Activated naive CD4-positive, alpha-beta T cell (primary cell): Measurements from ENCODE around the gene SDK2.

Experiments used
- DNase-seq, 4 experiments: peaks; one replicate each; lab custom pipeline; 2025; lab: John Stamatoyannopoulos, UW

The SDK2 gene

DNA sequence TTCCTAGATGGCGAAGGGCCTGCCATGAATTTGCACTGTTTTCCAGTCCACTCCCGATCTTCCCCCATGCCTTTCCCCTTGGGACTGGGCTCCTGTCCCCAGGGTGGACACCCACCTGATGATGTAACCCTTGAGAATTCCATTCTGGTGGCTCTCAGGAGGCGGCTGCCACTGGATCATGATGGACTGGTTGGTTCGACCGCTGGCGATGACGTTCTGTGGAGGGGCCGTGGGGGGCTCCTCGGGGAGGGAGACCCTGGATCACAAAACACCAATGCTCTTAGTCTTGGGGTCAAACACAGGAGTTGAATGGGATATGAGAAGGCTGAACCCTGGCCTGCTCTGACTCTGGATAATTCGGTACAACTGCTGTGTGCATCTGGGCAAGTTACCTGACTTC is 225.2 kb downstream of the SDK2 start:
- no peak for DNase-seq

DNA sequence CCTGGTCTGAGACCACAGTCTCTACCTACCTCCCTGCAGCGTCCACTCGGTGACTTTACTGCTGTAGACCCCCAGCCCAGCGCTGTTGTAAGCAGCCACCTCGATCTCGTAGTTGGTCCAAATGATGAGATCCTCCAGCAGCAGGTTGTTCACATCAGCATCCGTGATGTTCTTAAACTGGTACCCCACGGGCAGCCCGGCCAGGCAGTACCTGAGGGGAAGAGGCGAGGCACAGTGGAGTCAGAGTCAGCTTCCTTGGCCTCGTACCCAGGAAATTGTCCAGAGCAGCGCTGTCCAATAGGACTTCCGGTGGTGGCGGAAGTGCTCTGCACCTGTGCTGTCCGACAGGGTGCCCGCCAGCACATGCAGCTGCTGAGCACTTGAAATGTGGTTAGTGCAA is 228.5 kb downstream of the SDK2 start:
- no peak for DNase-seq

DNA sequence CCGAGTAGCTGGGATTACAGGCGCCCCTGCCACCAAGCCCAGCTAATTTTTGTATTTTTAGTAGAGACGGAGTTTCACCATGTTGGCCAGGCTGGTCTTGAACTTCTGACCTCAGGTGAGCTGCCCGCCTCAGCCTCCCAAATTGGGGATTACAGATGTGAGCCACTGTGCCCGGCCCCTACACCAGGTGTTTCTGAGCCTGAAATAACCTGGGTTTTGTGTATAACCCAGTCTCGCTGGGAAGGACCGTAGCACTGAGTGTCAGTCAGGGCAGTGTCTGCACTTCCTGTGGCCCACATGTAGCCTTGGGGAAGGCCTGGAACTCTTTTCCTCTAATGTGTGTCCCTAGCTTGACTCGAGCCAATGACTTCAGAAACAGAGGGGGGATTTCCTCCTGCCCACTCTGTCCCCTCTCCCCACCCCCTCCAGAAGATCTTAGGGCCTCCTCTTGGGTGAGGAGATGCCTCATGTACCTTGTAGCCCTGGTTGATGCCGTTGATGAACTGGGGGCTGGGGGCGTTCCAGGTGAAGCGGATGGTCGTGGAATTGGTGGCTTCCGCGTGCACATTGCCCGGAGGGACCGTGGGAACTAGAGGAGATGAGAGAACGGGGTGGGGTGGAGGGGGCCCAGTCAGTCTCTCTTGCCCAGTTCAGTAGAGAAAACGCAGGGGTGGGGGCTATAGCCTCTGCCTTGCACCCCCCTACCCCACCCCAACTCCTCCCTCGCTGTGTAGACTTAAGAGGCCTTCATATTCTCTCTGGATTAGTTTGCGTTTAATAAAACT is 229.9 kb downstream of the SDK2 start:
- DNase-seq = no peak

DNA sequence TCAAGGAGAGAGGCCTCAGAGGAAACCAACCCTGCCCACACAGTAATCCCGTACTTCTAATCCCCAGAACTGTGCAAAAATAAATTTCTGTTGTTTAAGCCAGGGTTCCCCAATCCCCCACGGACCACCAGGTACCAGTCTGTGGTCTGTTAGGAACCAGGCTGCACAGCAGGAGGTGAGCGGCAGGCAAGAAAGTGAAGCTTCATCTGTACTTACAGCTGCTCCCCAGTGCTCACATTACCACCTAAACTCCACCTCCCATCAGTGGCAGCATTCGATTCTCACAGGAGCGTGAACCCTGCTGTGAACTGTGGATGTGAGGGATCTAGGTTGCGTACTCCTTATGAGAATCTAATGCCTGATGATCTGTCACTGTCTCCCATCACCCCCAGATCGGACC is 231.3 kb downstream of the SDK2 start:
- DNase-seq = no peak

DNA sequence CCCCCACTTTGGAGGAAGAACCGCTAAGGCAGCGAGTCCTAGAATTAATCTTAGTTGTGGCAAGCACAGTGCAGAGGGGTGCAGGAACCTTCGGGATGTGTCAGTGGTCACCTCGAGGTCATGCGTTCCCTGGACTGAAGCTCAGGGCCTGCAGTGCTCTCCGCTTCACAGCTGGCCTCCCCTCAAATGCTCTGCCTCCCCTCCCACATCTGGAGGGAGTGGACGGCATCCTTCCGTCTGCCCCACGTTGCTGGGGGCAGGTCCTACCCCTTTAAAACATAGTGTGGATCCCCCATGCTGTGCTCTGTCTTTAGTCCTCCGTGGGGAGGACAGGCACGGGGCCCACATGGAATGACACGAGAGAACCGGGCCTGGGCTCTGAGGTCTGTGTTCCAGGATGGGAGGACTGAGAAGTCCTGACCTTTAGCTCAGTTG is 232.9 kb downstream of the SDK2 start:
- DNase-seq = no peak

DNA sequence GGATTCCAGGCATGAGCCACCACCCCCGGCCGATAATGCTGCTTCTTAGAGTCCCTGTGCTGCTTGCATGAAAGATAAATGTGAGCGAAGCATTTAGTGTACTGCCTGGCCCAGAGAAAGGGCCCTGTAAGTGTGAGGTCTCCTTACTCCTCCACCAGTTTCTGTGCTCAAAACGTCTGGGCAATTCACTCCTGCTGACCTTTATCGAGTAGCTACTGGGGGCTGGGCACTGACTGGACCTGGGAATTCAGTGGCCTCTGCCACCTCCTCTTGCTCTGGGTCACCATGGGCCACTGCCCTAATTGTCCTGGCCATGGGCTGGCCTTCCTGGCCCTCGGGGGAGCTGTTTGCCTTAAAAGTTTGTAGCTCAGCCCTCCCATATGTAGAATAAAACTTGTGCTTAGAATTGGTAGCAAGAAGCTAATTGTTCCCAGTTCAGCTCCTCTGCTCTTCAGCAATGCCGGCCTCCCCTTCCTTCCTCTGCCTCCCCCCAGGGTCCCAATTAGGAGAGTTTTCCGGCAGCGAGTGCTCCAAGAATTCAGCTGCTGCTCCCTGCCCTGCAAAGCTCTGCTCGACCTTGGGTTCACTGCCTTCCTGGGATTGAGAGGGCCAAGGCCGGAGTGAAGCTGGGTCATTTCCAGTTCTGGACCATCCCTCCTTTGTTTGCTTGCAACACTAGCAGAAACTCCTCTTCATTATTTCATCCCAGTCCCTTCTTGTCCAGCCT is 233.5 kb downstream of the SDK2 start:
- DNase-seq = no peak

DNA sequence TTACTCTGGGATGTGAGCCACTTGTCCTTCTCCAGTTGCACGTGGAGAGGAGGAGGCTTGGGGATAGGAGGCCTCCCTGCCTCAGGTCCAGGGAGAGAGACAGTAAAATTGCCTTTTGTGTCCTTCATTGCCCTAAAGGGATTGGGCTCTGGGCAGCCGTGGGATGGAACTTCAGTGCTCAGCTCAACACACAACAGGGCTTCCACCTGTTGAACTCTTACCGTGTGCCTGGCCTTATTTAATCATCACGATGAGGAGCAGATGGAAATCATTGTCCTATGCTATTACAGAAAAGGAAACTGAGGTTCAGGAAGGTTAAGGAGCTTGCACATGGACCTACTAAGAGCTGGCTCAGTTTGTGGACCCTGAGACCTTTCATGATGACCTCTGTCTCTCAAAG is 240.0 kb downstream of the SDK2 start:
- DNase-seq = no peak

DNA sequence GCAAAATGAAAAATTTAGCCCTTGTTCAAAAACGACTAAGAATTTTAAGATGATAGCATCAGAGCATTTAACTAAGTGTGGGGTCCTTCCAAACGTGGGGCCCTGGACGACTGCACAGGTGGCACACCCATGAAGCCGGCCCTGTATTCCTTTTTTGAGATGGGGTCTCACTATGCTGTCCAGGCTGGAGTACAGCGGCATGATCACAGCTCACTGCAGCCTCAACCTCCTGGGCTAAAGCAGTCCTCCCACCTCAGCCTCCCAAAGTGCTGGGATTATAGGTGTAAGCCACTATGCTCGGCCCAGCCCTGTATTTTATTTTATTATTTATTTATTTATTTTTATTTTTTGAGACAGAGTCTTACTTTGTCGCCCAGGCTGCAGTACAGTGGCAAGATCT is 241.8 kb downstream of the SDK2 start:
- no peak for DNase-seq

DNA sequence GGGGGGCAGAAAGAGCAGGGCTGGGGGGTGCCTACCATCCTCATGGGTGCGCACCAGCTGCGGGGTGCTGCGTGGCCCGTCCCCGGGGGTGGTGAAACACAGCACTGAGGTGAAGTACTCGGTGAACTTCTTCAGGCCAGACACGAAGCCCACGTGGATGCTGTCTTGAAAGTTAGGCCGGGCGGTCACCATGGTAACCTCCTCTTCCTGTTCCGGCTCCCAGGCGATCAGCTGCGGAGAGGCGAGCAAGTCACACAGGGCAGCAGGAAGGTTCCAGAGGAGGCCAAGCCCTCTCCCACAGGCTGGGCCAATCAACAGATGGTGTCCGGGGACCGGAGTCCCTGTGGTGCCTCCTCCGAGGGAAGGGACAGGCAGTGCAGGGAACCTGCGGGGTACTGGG is 242.3 kb downstream of the SDK2 start:
- no peak for DNase-seq

DNA sequence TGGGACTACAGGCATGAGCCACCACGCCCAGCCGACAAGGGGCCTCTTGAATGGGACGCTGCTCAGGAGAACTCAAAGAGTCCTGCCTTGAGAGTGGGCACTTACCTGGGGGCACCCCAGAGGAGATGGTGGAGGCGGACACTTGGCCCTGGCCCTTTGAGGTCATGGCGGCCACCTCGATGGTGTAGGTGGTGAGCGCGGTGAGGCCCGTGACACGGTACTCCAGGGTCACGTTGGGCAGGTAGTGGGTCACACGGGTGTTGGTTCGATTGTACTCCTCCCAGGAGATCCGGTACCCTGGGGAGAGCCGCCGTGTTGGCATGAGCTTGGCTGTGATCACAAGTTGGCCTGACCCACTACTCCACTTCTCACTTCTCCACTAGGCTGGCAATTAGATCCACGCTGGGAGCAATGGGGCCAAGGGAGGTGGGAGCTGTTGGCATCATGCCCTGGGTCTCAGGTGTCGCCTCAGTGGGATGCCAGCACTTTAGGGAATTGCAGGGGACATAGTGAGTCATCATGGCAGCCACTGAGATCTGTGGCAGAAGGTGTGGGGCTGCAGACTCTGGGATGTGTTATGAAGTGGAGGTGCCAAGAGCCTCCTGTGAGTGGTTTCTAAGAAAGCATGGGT is 243.2 kb downstream of the SDK2 start:
- DNase-seq = no peak

DNA sequence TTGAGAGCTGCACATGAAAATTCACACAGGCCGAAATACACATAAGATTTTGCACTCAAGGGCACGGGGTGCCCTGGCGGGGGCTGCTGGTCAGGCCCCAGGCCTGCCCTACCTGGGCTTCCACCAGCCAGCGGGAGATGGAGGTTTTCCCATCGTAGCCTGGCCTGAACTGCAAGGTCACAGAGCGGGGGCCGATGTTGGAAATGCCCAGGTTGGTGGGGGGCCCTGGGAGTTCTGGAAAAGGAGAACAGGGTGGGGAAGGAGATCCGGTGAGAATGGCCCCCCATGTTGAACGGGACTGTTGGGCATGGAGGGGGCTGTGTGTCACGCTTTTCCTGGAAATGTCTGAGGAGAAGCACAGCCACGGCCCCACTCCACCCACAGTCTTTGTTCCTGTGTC is 245.2 kb downstream of the SDK2 start:
- DNase-seq = no peak

DNA sequence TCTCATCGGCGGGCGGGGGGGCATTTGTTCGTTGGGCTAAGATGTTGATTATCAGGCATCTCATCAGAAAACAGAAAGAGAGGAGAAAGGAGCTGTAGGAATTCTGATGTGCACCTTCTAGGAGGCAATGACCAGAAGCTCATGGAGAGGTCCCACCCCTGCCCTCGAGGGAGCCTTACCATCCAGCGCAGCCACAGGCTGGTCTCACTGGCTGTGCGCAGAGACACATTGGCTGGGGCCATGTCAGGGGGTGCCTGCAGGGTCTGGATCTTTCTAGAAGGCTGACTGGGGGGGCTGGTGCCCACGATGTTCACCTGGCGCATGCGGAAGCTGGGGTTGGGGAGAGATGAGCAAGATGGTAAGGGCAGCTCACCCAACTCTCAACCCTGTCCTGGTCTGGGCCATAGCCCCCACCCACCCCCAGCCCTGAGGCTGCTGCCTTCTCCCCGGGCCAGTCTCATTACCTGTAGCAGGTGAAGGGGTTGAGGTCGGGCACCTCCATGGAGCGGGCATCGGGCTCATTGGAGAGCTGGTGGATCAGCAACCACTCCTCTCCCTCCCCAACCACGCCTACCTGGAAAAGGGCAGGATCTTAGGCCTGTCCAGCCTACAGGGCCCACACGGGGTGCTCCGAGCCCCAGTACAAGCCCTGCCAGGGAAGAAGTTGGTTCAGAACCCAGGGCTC is 246.2 kb downstream of the SDK2 start:
- DNase-seq = no peak

DNA sequence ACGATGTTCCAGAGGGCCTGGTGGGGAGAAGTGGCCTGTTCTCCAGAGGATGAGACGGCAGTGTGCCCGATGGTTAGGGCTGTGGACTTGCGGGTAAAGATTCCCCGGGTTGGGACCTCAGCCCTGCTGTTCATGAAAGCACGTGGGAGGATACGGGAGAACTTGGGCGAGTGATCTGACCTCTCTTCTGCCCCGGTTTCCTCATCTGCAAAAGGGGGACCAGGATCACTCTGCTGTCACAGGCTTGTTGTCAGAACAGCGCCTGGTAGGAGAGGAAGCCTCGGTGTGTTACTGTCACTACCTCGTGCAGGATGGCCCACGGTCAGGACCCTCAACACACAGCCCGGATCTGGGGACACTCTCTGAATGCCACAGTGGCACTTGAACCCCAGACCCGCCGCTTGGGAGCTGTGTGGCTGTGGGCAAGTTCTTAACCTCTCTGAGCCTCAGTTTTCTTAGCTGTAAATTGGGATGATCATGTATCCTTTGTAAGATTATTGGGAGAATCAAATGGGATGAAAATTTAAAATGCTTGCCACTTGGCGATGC is 246.9 kb downstream of the SDK2 start:
- DNase-seq = no peak

DNA sequence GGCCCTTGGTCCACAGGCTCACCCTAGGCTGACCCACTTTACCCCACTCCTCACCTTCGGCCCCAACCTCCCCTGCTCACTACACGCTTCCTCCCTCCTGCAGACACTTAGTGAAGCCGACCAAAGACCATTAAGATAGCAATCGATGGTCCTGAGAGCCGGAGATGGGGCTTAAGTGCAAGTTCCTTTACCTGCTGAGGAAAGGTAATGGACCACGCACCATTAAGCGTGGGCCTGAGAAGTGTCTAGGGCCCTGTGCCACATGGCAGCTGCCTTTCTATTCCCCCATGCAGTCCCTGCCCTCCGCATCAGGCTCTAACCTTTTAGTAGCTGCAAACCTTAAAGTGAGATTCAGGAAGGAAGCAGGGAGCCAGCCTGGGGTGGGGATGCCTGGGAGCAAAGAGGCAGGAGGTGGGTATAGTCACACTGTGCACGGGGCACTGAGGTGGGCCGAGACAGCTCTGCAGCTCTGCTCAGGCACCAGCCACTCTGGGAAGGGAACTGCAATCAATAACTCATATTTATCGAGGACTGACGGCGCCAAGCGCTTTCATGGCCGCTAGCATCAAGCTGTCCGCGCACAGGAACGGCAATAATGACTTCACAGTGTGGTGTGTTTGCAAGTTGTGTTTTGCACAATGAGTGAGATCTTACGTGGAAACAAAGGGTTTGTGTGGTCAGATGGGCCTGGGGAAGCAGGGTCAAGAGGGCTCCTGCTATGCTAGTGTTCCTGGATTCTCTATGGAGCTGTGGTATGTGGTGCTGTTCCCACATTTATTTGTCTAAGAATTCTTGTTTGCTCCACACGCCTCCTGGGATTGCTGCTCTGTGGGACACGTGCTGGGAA is 247.6 kb downstream of the SDK2 start:
- no peak for DNase-seq

DNA sequence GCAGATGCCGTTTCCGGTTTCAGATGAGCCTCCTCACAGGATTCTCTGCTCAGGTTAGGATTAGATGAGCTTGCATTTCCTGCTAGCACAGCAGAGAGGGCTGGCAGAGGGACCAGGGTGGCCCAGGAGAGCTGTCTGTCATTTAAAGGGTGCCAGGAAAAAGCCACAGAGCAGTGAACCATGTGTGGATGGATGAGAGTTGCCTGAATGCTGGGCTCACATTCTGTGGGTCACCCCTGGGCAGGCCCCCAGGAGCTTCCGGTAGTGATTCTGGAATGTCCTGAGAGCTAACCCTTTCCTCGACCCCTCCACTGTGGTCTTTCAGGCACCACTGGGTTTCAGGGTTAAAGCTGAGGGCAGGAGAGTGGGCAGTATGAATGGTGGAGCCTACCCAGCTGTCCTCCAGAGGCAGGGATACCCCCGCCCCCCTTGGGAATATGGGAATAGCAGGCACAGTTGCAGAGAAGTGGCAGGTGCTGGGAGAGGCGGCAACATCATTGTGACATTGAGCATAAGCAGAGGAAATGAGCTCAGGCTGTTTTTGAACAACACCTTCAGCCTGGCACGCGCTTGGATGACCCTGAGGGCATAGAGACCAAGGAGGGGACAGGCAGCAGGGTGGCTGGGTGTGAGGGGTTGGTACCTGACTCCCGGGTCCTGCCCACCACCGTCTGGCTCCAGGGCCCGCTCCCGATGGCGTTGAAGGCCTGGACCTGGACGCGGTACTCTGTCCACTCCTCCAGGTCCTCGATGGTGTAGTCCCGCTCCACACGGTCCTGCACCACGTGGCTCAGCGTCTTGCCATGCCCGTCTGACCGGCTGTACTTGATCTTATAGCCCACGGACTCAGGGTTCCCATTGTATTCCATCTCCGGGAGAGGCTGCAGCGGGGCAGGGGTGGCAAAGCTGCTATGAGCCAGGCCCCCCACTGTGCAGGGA is 249.5 kb downstream of the SDK2 start:
- DNase-seq = no peak

DNA sequence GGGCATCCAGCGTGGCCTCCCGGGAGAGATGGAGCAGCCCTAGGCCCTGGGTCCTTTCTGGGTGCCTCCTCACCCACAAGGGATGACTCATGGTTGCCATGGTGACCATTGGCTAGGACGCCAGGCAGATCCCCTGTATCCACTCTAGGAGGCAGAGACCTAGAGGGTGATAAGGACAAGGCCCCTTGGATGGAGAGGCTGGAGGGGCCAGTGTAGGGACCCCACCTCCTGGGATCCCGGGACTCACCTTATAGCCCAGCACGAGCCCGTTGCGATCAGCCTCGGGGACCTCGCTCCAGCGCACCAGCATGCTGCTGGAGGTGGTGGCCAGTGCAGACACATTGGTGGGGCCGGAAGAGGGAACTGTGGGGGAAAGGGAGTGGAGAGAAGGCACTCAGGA is 250.3 kb downstream of the SDK2 start:
- DNase-seq = no peak

DNA sequence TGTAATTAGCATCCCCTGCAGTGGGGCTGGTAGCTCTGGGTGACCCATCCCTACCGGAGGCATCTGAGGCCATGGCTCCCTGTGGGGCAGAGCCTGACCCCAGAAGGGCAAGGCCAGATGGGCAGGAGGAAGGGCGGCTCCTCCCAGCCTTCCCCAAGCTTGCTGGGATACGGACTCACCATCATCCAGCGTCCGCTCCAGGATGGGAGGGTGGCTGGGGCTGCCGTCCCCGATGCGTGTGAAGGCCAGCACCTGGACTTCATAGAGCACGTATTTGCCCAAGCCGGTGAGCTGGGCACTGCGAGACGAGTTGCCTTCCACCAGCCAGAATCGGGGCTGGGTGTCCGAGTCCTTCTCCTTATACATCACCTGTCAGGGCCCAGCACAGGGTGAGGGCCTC is 250.9 kb downstream of the SDK2 start:
- no peak for DNase-seq

DNA sequence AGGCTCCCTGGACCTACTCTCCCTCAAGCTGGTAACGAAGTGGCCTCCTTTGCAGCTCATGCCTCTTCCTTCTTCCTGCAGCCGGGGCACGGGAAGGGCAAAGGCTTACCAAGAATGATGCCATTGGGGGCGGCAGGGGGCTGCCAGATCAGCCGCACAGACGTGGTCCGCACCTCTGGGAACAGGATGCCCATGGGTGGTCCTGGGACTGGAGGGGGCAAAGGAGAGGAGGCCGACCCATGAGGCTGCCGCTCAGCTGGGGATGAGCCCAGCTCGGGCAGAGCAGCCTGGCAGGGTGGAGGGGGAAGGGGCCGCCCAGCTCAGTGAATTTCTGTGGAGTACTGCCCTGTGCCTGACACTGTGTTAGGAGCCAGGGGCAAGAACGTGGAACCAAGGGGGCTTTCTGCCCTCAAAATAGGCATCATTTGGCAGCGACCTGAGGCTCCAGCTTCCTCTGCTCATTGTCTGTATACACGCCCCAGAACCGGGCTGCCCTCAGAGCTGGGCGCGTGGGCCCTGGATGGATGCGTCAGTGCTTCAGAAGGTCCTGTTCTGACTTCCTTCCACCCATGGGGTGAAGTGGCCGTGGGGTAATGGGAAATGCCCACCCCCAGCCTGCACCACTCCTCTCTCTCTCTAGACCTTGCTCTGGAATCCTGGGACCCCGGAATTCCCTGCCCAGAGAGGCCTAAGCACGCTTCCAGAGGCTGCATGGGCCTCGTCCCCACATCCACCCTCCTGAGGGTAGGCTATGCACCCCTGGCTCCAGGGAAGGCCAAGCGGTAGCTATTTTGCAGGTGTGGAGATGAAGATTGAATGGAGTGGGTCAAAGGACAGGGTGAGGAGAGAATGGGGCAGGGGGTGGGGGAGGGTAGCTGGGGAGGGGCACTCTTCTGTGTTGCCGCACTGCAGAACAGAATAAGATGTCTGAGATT is 252.6 kb downstream of the SDK2 start:
- DNase-seq = no peak

DNA sequence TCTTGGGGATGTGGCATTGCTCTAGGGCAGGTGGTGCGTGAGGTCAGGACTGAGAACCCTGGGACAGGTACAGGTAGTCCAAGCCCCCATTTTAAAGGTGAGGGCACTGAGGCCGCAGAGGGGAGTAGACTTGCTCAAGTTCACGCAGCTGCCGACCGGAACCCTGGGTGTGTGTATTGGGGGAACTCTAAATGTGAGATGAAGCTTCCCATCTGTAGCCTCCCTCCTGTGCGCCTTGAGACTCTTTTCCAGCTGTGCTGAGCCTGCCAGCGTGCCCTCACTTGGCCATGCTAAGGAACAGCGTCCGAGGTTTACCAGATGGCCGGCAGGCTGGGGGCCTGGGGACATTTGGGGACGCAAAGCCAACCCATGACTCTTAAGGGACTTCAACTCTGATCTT is 253.4 kb downstream of the SDK2 start:
- no peak for DNase-seq
